Spleen (tissue), 7 donors: Measurements from ENCODE around the gene HAUS7.

Experiments
- CTCF ChIP-seq, 11 experiments: fragments of 200-600 bp in 7 of 11; fragments of 450-650 bp in 4 of 11; sonication (generic) in 4 of 11; IDR thresholded peaks in 8 of 11; conservative IDR thresholded peaks in 3 of 11; 1 replicate in 7 of 11; 2 replicates in 4 of 11; pipeline versions ENCODE4 v1.4.0 to v1.8.0; 2016 to 2021; ENCODE audit warnings: antibody characterized with exemption in 11 of 11, inconsistent platforms in 4 of 11, mild to moderate bottlenecking in 1 of 11
- POLR2A ChIP-seq, 3 donors: fragments of 450-650 bp; IDR thresholded peaks; one replicate each; pipeline ENCODE4 v1.5.1; 2017; ENCODE audit warnings: antibody characterized with exemption in 3 of 3, mild to moderate bottlenecking in 1 of 3
- donor health status: DM: no; HTN: no; CAD: no; lungs with moderate emphysema.
- donor health status: DM: no; HTN: no; CAD: no.
- donor health status: DM: no; HTN: no; CAD: no.

GRCh38 chrX:153498453-153498852 lies 28.1 kb upstream of the HAUS7 start:
- TF ChIP-seq CTCF (IDR thresholded peaks at IDR 0.05 in 8 of 11, conservative IDR thresholded peaks at IDR 0.05 in 3 of 11) (no peak), POLR2A (IDR thresholded peaks at IDR 0.05) (no peak)
